ENCODE data around the gene GPBP1.

DNA sequence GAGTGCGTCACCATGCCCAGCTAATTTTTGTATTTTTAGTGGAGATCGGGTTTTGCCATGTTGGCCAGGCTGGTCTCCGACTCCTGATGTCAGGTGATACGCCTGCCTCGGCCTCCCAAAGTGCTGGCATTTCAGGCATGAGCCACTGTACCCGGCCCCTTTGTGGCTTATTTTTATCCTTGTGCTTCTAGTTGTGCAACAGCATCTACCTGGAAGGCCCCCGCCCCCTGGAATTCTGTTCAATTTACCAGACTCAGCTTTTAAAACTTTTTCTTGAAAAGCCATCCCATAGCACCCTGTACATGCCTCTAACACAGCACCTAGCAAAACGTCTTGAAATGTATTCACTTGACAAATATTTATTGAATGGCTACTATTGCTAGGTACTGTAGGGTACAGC is 9.7 kb upstream of the GPBP1 start:
- TF ChIP-seq POLR2AphosphoS5 (IDR thresholded peaks at IDR 0.05; ENCODE audit: insufficient read depth, low read depth, low read length) (no peak), MYC (IDR thresholded peaks at IDR 0.05; ENCODE audit: low read depth, low read length) (no peak), POLR2A (IDR thresholded peaks at IDR 0.05; ENCODE audit: low read depth, low read length) (no peak)
